CD14-positive monocyte (primary cell): ENCODE measurements around the gene NUP88. TPM values are rescaled to one million over a fixed set of nuclear protein-coding genes. Genes with fewer than 3 reads are reported as not detected.

Experiments used
- DNase-seq, 3 donors: peaks; one replicate each; pipeline ENCODE4 v3.0.0-alpha.2; 2011 to 2022
- H2AFZ ChIP-seq: 2 replicates; pipeline ENCODE4 v1.6.0; 2012; ENCODE audit warnings: mild to moderate bottlenecking, low read depth, low read length, inconsistent platforms; ENCODE audit not compliant: insufficient read depth, poor library complexity, severe bottlenecking
- H3K27ac ChIP-seq, 2 donors: 1 replicate in 1 of 2; 2 replicates in 1 of 2; pipeline ENCODE4 v1.5.1; 2012 to 2013; ENCODE audit warnings: low read length in 2 of 2, control low read depth in 1 of 2, inconsistent platforms in 1 of 2, low read depth in 1 of 2, mild to moderate bottlenecking in 1 of 2
- H3K27me3 ChIP-seq, 2 donors: one replicate each; pipeline versions ENCODE4 v1.6.0 to v1.6.1; 2011 to 2013; ENCODE audit warnings: low read length in 2 of 2; ENCODE audit not compliant: control insufficient read depth in 2 of 2, insufficient read depth in 2 of 2
- H3K36me3 ChIP-seq, 2 donors: replicated peaks in 1 of 2; 1 replicate in 1 of 2; 2 replicates in 1 of 2; pipeline versions ENCODE4 v1.5.1 to v1.6.1; 2012 to 2013; ENCODE audit warnings: low read length in 2 of 2, control low read depth in 1 of 2, inconsistent platforms in 1 of 2, mild to moderate bottlenecking in 1 of 2; ENCODE audit not compliant: insufficient read depth in 2 of 2, control insufficient read depth in 1 of 2
- H3K4me1 ChIP-seq, 2 donors: 1 replicate in 1 of 2; 2 replicates in 1 of 2; pipeline versions ENCODE4 v1.5.1 to v1.6.1; 2012 to 2013; ENCODE audit warnings: low read length in 2 of 2, control low read depth in 1 of 2, inconsistent platforms in 1 of 2, mild to moderate bottlenecking in 1 of 2, moderate library complexity in 1 of 2; ENCODE audit not compliant: insufficient read depth in 2 of 2, control insufficient read depth in 1 of 2
- H3K4me2 ChIP-seq: replicated peaks from 2 replicates; pipeline ENCODE3; 2012; ENCODE audit warnings: low read length, moderate library complexity, mild to moderate bottlenecking; ENCODE audit not compliant: poor library complexity, severe bottlenecking; ENCODE audit errors: extremely low read depth
- H3K4me3 ChIP-seq, 3 experiments: fragments of 200-600 bp in 1 of 3; sonication (generic) in 1 of 3; replicated peaks in 1 of 3; 1 replicate in 2 of 3; 2 replicates in 1 of 3; pipeline ENCODE4 v1.5.1; 2011 to 2013; ENCODE audit warnings: low read length in 3 of 3, mild to moderate bottlenecking in 3 of 3, control low read depth in 2 of 3, low read depth in 2 of 3, inconsistent platforms in 1 of 3, moderate library complexity in 1 of 3
- H3K79me2 ChIP-seq: 2 replicates; pipeline ENCODE4 v1.6.0; 2012; ENCODE audit warnings: mild to moderate bottlenecking, control low read depth, inconsistent platforms, low read length, moderate library complexity; ENCODE audit not compliant: insufficient read depth
- H3K9ac ChIP-seq: 2 replicates; pipeline ENCODE4 v1.6.0; 2017; ENCODE audit warnings: low read length, mild to moderate bottlenecking; ENCODE audit not compliant: insufficient read depth, poor library complexity, severe bottlenecking
- H3K9me3 ChIP-seq, 2 donors: replicated peaks in 1 of 2; 1 replicate in 1 of 2; 2 replicates in 1 of 2; pipeline versions ENCODE4 v1.5.1 to v1.6.1; 2012 to 2013; ENCODE audit warnings: low read length in 2 of 2, control low read depth in 1 of 2; ENCODE audit not compliant: control insufficient read depth in 1 of 2, insufficient read depth in 1 of 2
- H4K20me1 ChIP-seq: 2 replicates; pipeline ENCODE4 v1.6.0; 2012; ENCODE audit warnings: mild to moderate bottlenecking, low read length, control low read depth, moderate library complexity; ENCODE audit not compliant: insufficient read depth
- H3K27ac Mint-ChIP-seq, 7 donors: one replicate each; pipeline ENCODE4 v1.8.0; 2020; ENCODE audit warnings: mild to moderate bottlenecking in 7 of 7, mixed read lengths in 7 of 7, moderate library complexity in 6 of 7, inconsistent platforms in 2 of 7
- H3K27me3 Mint-ChIP-seq, 3 donors: one replicate each; pipeline ENCODE4 v1.8.0; 2021 to 2022; ENCODE audit warnings: low read depth in 3 of 3, mild to moderate bottlenecking in 3 of 3, mixed read lengths in 3 of 3, moderate library complexity in 3 of 3, inconsistent platforms in 1 of 3
- H3K36me3 Mint-ChIP-seq, 2 donors: one replicate each; pipeline ENCODE4 v1.8.0; 2020; ENCODE audit warnings: mixed read lengths in 2 of 2, inconsistent platforms in 1 of 2, mild to moderate bottlenecking in 1 of 2
- H3K4me1 Mint-ChIP-seq: one replicate; pipeline ENCODE4 v1.8.0; 2020; ENCODE audit warnings: mild to moderate bottlenecking, mixed read lengths
- H3K4me3 Mint-ChIP-seq, 2 donors: one replicate each; pipeline ENCODE4 v1.8.0; 2020; ENCODE audit warnings: mild to moderate bottlenecking in 2 of 2, mixed read lengths in 2 of 2, moderate library complexity in 1 of 2
- H3K9me3 Mint-ChIP-seq, 7 donors: one replicate each; pipeline ENCODE4 v1.8.0; 2020 to 2022; ENCODE audit warnings: mixed read lengths in 7 of 7, mild to moderate bottlenecking in 6 of 7, moderate library complexity in 6 of 7, inconsistent platforms in 2 of 7
- CTCF ChIP-seq: fragments of 200-600 bp; IDR thresholded peaks from one replicate; pipeline ENCODE4 v1.8.0; 2022; ENCODE audit warnings: antibody characterized with exemption, mild to moderate bottlenecking
- WGBS: methylation state at CpG from one replicate; pipeline ENCODE4 v1.1.5; 2013; ENCODE audit warnings: missing lambda C conversion rate; ENCODE audit not compliant: insufficient coverage; 5-methylcytosine and 5-hydroxymethylcytosine counted together
- intact Hi-C, 2 donors: fragments of 100-400 bp; cut with micrococcal nuclease; formaldehyde crosslinking; loops; one replicate each; pipeline versions ENCODE4 v1.15.0 to v1.15.1; 2023
- polyA plus RNA-seq, 3 donors: library from polyadenylated mRNA; depleted of rRNA in 1 of 3; unstranded in 2 of 3; stranded (reverse) in 1 of 3; fragments of 300-500 nt in 2 of 3; fragments of >200 nt in 1 of 3; fragmentation: Illumina TruSeq in 2 of 3; gene quantifications; 1 replicate in 2 of 3; 2 replicates in 1 of 3; pipeline ENCODE4 v1.2.3, GENCODE V29; 2012 to 2021

Gene NUP88
- polyA plus RNA-seq, 3 donors: 23.1 to 45.7 (median 36.1) TPM

- peak; percentile 6 to 43 (median 21) for DNase-seq
- peak overlapping the region; percentile 60 to 90 (median 87) for H3K4me3 ChIP-seq
- Mint-ChIP-seq H3K9me3 (no peaks in the 10 kb centered on the region), H3K4me3 (peak overlapping the region; percentile 98 to 99), H3K27ac (peak overlapping the region; percentile 88 to 97 (median 95)), H3K27me3 (peaks cover 0 to 2% (median 0%) of the 10 kb centered on the region in 3 donors), H3K36me3 (peaks cover 25 to 50% of the 10 kb centered on the region in 2 donors), H3K4me1 (peaks cover 26% of the 10 kb centered on the region)
- peaks cover 64% of the 10 kb centered on the region for H3K79me2 ChIP-seq
- peak overlapping the region; percentile 74 for H3K9ac ChIP-seq
- H3K27ac ChIP-seq: peak overlapping the region; percentile 85 to 89
- H2AFZ ChIP-seq: peak overlapping the region; percentile 91
- no peak for TF ChIP-seq CTCF
- H3K4me2 ChIP-seq: peak overlapping the region; percentile 84
- intact Hi-C loops: loop anchor here in 1 of 2 donors (2.0 to 5.0 kb wide), 2 partner anchors 20 to 68 kb away; partner anchors contain the start of genes C1QBP, DERL2 and MIS12
- peaks cover 15 to 23% of the 10 kb centered on the region in 2 donors for H3K4me1 ChIP-seq
- under 1% methylated on average over 26 of the region's 26 CpGs for WGBS
- no peaks in the 10 kb centered on the region for H3K27me3 ChIP-seq
- H4K20me1 ChIP-seq: no peaks in the 10 kb centered on the region
- no peaks in the 10 kb centered on the region for H3K9me3 ChIP-seq
- peaks cover 30 to 56% of the 10 kb centered on the region in 2 donors for H3K36me3 ChIP-seq
Observed at GRCh38 chr17:5418858-5419355, 555 bp downstream of the NUP88 start.

- peak overlapping the region in 2 of 7 donors; percentile 4 to 40 for H3K27ac Mint-ChIP-seq
- Histone ChIP-seq H3K9ac (no peak overlapping the region), H3K4me1 (peaks cover 18 to 26% of the 10 kb centered on the region in 2 donors)
Observed at GRCh38 chr17:5416901-5417300, 2.6 kb downstream of the NUP88 start.

More at GRCh38 chr17:5416901-5417300, 2.6 kb downstream of the NUP88 start:
- H2AFZ ChIP-seq: no peak overlapping the region
- intact Hi-C loops: loop anchor here in 1 of 2 donors (5.0 kb wide), 1 partner anchor 70 kb away; the partner anchor contains the start of genes DERL2 and MIS12
- TF ChIP-seq CTCF: no peak
- 100% methylated on average over 1 of the region's 2 CpGs for WGBS
- H3K27me3 Mint-ChIP-seq: peaks cover 0 to 2% (median 0%) of the 10 kb centered on the region in 3 donors
- no peak overlapping the region for H3K4me3 ChIP-seq
- no peaks in the 10 kb centered on the region for H3K27me3 ChIP-seq
- H3K79me2 ChIP-seq: peaks cover 67% of the 10 kb centered on the region
- no peak for DNase-seq
- H3K36me3 Mint-ChIP-seq: peaks cover 33 to 49% of the 10 kb centered on the region in 2 donors
- H3K4me2 ChIP-seq: no peak overlapping the region
- peaks cover 4% of the 10 kb centered on the region for H4K20me1 ChIP-seq
- H3K27ac ChIP-seq: no peak overlapping the region
- peaks cover 31 to 56% of the 10 kb centered on the region in 2 donors for H3K36me3 ChIP-seq
- H3K9me3 Mint-ChIP-seq: no peaks in the 10 kb centered on the region
- no peak overlapping the region for H3K4me3 Mint-ChIP-seq
- no peaks in the 10 kb centered on the region for H3K9me3 ChIP-seq
- H3K4me1 Mint-ChIP-seq: peaks cover 31% of the 10 kb centered on the region
